Neural crest cell (in vitro differentiated cells): ENCODE data around the gene RIPK3. TPM values are rescaled to one million over a fixed set of nuclear protein-coding genes. Genes with fewer than 3 reads are reported as not detected.

Source experiments
- DNase-seq: peaks from one replicate; pipeline ENCODE4 v3.0.0; 2021; ENCODE audit warnings: low read depth, mixed read lengths, low spot score
- H3K27ac Mint-ChIP-seq: one replicate; pipeline ENCODE4 v1.8.0; 2021; ENCODE audit warnings: mild to moderate bottlenecking, mixed read lengths; ENCODE audit not compliant: unreplicated experiment
- H3K27me3 Mint-ChIP-seq: 2 replicates; pipeline ENCODE4 v1.8.0; 2021; ENCODE audit warnings: low read depth, mild to moderate bottlenecking, mixed read lengths
- H3K36me3 Mint-ChIP-seq: 2 replicates; pipeline ENCODE4 v1.8.0; 2021; ENCODE audit warnings: low read depth, mild to moderate bottlenecking, mixed read lengths
- H3K4me1 Mint-ChIP-seq: 2 replicates; pipeline ENCODE4 v1.8.0; 2021; ENCODE audit warnings: mixed read lengths
- H3K4me3 Mint-ChIP-seq: one replicate; pipeline ENCODE4 v1.8.0; 2021; ENCODE audit warnings: mild to moderate bottlenecking, mixed read lengths
- H3K9me3 Mint-ChIP-seq: 2 replicates; pipeline ENCODE4 v1.8.0; 2021; ENCODE audit warnings: mixed read lengths
- total RNA-seq: library from RNA; stranded (reverse); gene quantifications from 2 replicates; pipeline ENCODE4 v1.2.1, GENCODE V29; 2021
- TF ChIP-seq, protein P1 (sequence below): fragments of 200-600 bp; sonication (generic); conservative IDR thresholded peaks from 2 replicates; pipeline ENCODE4 v1.5.0; 2021; ENCODE audit warnings: antibody characterized with exemption, mild to moderate bottlenecking

RIPK3 gene
- total RNA-seq, 1 donor from 2014 or later: not detected

GRCh38 chr14:24296341-24297157 lies 43.2 kb downstream of the RIPK3 start:
- no peaks in the 10 kb centered on the region for H3K9me3 Mint-ChIP-seq
- H3K4me1 Mint-ChIP-seq: peaks cover 32% of the 10 kb centered on the region
- TF ChIP-seq, protein P1, sequence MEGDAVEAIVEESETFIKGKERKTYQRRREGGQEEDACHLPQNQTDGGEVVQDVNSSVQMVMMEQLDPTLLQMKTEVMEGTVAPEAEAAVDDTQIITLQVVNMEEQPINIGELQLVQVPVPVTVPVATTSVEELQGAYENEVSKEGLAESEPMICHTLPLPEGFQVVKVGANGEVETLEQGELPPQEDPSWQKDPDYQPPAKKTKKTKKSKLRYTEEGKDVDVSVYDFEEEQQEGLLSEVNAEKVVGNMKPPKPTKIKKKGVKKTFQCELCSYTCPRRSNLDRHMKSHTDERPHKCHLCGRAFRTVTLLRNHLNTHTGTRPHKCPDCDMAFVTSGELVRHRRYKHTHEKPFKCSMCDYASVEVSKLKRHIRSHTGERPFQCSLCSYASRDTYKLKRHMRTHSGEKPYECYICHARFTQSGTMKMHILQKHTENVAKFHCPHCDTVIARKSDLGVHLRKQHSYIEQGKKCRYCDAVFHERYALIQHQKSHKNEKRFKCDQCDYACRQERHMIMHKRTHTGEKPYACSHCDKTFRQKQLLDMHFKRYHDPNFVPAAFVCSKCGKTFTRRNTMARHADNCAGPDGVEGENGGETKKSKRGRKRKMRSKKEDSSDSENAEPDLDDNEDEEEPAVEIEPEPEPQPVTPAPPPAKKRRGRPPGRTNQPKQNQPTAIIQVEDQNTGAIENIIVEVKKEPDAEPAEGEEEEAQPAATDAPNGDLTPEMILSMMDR: peak; percentile 79
- peak overlapping the region; percentile 64 for H3K27ac Mint-ChIP-seq
- peaks cover 2% of the 10 kb centered on the region for H3K36me3 Mint-ChIP-seq
- H3K27me3 Mint-ChIP-seq: no peaks in the 10 kb centered on the region
- DNase-seq: peak; percentile 45
- H3K4me3 Mint-ChIP-seq: peak overlapping the region; percentile 72

GRCh38 chr14:24293525-24293924 lies 46.3 kb downstream of the RIPK3 start:
- Mint-ChIP-seq H3K27me3 (no peaks in the 10 kb centered on the region), H3K4me1 (peaks cover 10% of the 10 kb centered on the region), H3K4me3 (no peak overlapping the region), H3K9me3 (no peaks in the 10 kb centered on the region), H3K27ac (no peak overlapping the region), H3K36me3 (no peaks in the 10 kb centered on the region)
- DNase-seq: no peak
- TF ChIP-seq, protein P1: no peak

DNA sequence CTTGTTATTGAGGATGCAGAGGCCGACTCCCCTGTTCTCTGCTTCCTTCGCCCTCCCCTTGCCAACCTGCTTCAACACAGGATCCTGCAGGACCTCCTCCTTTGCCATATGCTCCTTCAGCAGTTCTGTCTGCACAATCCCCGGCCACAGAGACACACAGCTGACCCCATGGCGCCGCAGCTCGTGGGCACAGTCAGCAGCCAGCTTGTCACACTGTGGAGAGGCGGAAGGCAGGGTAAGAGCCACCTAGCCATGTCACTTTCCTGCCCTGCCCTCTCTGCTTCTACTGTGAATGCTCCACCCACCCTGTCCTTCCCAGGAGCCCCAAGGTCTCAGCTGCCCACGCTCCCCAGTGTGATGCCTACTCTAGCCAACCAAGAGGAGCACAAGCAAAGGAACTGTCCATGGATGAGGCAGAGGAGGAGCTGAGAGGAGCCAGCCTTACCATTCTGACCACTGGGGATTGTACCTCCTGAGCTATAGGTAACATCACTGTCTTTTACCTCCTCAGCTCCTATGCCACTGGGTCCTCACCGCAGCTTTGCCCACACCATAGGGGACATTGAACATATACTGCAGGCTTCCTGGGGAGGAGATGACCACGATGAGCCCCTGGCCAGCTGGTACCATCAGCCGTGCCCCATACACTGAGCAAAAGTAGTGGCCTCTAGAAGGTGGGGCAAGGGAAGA lies 47.5 kb downstream of the RIPK3 start:
- Mint-ChIP-seq H3K9me3 (no peaks in the 10 kb centered on the region), H3K4me3 (no peak overlapping the region), H3K4me1 (peaks cover 4% of the 10 kb centered on the region), H3K27me3 (no peaks in the 10 kb centered on the region), H3K36me3 (no peaks in the 10 kb centered on the region), H3K27ac (peak overlapping the region; percentile 75)
- TF ChIP-seq, protein P1: no peak
- DNase-seq: no peak

DNA sequence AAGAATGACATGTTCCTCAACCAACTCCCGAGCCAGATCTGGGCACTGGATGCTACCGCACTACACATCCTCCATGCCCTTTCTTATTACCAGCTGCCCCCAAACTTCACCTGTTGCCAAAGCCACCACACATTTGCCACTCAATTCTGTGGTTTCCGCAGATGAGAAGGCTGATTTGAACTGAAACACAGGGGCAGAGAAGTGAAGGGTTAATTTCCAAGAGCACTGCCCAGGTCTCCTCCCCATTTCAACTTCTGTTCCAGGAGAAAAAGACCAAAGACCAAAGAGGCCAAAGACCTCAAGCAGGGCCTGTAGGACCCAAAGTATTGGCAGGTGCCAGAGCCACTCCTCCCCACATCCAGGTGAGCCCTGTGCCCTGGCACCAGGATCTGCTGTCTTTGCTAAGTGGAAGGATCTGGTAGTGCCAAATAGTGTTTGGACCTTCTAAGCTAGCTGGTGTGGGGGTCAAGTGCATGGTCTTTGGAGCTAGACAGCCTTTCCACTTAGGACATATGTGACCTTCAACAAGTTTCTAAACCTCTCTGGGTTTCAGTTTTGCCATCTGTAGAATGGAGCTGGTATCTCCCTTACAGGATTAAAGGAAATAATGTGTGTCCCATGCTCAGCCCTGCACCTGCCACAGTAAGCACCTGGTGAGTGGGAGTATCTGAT lies 48.2 kb downstream of the RIPK3 start:
- TF ChIP-seq, protein P1: no peak
- H3K4me1 Mint-ChIP-seq: peaks cover under 1% of the 10 kb centered on the region

GRCh38 chr14:24290746-24291145 lies 49.0 kb downstream of the RIPK3 start:
- no peaks in the 10 kb centered on the region for H3K4me1 Mint-ChIP-seq
- H3K4me3 Mint-ChIP-seq: no peak overlapping the region
- no peaks in the 10 kb centered on the region for H3K9me3 Mint-ChIP-seq
- no peaks in the 10 kb centered on the region for H3K27me3 Mint-ChIP-seq
- DNase-seq: no peak
- peak overlapping the region; percentile 20 for H3K27ac Mint-ChIP-seq
- TF ChIP-seq, protein P1: no peak
- no peaks in the 10 kb centered on the region for H3K36me3 Mint-ChIP-seq

More for the DNA sequence above, 48.2 kb downstream of the RIPK3 start:
- no peaks in the 10 kb centered on the region for H3K36me3 Mint-ChIP-seq
- H3K9me3 Mint-ChIP-seq: no peaks in the 10 kb centered on the region
- H3K27me3 Mint-ChIP-seq: no peaks in the 10 kb centered on the region
- no peak overlapping the region for H3K27ac Mint-ChIP-seq
- DNase-seq: no peak
- H3K4me3 Mint-ChIP-seq: no peak overlapping the region
